GM10266 (cell line): Measurements from ENCODE around the gene VPS26C.

Experiments
- DNase-seq: peaks from one replicate; pipeline ENCODE4 v3.0.0; 2012; ENCODE audit errors: extremely low spot score
- CTCF ChIP-seq: IDR thresholded peaks from 2 replicates; pipeline ENCODE4 v1.5.1; 2012; ENCODE audit warnings: mild to moderate bottlenecking, low read depth; ENCODE audit not compliant: control insufficient read depth, insufficient read depth; ENCODE audit errors: missing control alignments

The VPS26C gene

GRCh38 chr21:37270576-37271365 is 3.6 kb upstream of the VPS26C start:
- TF ChIP-seq CTCF, result no peak
- no peak for DNase-seq

- no peak for DNase-seq
- TF ChIP-seq CTCF, result no peak
Measured at GRCh38 chr21:37269481-37269880, 2.3 kb upstream of the VPS26C start.

GRCh38 chr21:37268186-37268503 is 1.0 kb upstream of the VPS26C start:
- no peak for DNase-seq
- no peak for TF ChIP-seq CTCF

- no peak for TF ChIP-seq CTCF
- DNase-seq, result no peak
Measured at GRCh38 chr21:37266515-37267221, 466 bp downstream of the VPS26C start.

- DNase-seq, result no peak
- no peak for TF ChIP-seq CTCF
Measured at GRCh38 chr21:37264808-37265207, 2.3 kb downstream of the VPS26C start.

- no peak for DNase-seq
- TF ChIP-seq CTCF, result no peak
Measured at GRCh38 chr21:37263827-37264600, 3.1 kb downstream of the VPS26C start.
